GM21737 (cell line): ENCODE results near the gene HEATR5B.
"Not testable (repeated sequence)": the region's sequence is repeated elsewhere in the genome, so short reads cannot be mapped to it uniquely, and the experiment has no call there.

Experiments used
- ATAC-seq: cut with Tn5 transposase; IDR thresholded peaks from one replicate; pipeline ENCODE4 v1.9.1; 2021; ENCODE audit warnings: mild to moderate bottlenecking, moderate library complexity; ENCODE audit not compliant: unreplicated experiment

HEATR5B gene

DNA sequence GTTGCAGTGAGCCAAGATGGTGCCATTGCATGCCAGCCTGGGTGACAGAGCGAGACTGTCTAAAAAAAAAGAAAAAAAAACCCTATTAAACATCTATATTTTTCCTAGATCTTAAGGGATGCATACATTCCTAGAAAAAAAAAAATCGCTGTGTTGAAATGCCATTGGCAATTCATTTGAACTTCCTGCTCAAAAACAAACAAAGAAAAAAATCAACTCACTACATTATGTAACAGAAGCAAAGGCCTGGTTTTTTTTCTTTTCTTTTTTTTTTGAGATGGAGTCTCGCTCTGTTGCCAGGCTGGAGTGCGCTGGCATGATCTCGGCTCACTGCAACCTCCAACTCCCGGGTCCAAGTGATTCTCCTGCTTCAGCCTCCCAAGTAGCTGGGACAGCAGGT lies 96.2 kb downstream of the HEATR5B start:
- no peak for ATAC-seq

DNA sequence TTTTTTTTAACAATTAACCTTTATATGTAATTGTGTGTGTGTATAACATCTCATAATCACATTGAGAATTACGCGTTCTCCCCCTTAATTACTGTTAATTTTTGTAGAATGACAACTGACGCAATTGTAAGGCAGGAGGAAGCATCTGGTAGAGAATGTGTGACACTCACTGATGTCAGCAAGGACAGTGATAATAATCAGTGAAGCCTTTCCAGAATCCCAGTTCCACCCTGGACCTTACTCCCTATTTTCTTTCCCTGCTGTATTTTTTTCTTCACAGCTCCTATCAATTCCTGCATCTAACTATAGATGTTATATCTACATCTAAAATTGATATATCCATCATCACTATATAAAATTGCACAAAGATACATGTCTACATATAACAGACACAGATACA lies 101.7 kb downstream of the HEATR5B start:
- ATAC-seq, result no peak

DNA sequence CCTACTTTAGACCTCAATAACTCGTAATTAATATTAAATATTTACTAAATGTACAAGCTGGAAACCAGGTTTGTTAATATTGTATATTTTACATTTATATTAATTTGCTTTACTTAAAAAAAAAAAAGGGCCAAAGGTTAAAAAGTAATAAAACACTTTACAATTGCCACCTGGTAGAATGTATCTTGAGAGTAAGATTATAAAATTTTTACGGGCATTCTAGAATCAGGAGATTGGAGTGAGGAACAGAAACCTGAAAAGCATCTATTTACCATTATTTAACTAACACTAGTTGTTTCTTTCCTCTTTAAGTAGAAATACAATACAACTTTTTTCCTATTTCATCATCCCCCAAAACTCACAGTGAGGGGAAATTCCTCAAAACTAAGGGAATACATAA lies 102.3 kb downstream of the HEATR5B start:
- no peak for ATAC-seq

- ATAC-seq, result not testable (repeated sequence)
Measured at GRCh38 chr2:36979007-36979406, 105.2 kb downstream of the HEATR5B start.

GRCh38 chr2:36976065-36976464 lies 108.1 kb downstream of the HEATR5B start:
- no peak for ATAC-seq

- ATAC-seq, result no peak
Measured at GRCh38 chr2:36975306-36975705, 108.9 kb downstream of the HEATR5B start.

GRCh38 chr2:36973320-36973719 lies 110.9 kb downstream of the HEATR5B start:
- no peak for ATAC-seq

DNA sequence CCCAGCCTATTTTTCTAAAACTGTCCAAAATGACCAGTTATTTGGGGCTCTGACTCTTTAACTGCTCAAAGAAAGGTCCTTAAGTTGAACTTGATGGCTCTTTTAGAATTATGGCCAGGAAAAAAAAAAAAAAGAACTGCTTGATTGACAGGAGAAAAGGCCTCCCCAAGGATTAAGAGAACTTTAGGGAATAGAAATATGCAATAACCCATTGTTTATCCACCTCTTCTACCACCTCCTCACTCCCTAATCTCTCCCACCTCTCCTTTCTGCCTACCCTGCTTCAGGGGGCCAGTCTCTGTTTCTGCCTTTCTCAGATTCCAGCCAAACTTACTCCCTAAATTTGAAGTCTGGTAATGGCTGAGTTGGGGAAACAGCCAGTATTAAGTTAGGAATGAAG lies 112.2 kb downstream of the HEATR5B start:
- ATAC-seq, result no peak

DNA sequence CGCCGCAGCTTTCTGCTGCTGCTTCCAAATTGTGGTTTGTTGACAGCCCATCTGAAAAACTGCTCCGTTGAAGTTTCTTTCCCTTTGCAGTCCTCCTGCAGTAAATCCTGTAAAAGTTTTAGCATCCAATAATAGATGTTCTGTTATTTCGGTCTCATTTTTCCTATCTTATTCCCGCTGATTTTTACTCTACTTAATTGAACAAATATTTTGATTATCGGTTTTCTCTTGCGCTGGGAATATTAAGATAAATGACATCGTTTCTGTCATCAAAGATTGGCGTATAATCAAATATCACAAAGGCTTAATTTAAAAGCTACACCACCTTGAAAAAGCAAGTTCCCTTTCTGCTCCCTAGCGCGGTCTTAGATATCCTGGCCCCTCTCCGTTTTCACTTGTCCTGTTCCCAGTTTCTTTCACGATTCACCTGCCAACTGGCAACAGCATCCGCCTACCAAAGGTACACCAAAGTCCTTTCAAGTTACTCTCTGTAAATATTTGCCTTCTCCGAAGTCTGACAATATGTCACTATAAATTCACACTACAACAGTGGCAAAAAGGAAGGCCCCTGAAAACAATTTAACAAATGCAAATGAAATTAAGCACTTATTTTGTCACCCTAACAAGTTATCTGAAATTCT lies 116.8 kb downstream of the HEATR5B start:
- ATAC-seq, result no peak

DNA sequence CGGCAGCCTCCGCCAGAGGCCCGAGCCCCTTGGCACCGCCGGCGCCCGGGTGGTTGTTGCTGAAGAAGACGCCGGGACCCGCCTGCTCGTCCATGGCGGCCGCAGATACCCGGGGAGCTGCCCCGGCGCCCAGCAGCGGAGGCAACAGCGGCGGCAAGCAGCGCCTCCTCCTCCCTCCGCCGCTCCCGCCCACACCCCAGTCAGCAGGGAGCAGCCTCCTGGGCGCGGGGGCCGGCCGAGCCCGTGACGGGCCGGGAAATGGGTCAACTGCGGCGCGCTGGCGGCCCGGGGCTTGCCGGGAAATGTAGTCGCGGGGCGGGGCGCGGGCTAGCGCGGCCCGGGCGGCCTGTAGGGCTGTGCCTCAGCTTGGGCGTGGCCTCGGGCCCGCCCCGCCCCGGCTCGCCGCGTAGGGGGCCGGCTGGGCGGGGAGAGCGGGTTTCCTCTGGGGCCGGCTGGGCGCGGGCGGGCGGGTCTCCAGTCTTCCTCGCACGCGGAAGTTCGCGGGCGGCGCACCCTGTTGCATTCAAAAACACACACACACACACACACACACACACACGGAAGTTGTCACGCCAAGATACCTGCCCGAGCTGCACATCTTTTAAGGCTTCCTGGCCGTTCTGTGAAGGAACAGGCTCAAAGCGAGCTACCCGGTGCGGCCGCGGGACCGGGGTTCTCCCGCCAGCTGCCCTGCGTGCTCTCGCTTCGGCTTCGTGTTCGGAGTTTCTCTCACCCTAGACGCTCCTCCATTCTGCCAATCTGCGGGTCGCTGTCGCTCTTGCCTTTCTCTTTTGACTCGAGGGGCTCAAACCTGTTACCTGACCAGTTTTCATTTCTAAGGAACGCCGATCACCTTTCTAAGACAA lies 117.6 kb downstream of the HEATR5B start, which contains the start of gene STRN:
TSS of gene STRN (minus strand) at position 167 of the 866 bp plus-strand sequence. CDS start at position 94, 73 bp downstream.
- ATAC-seq, result peak; percentile 98

- peak; percentile 26 for ATAC-seq
Measured at GRCh38 chr2:36965751-36966369, 118.3 kb downstream of the HEATR5B start.

GRCh38 chr2:36965206-36965605 lies 119.0 kb downstream of the HEATR5B start:
- no peak for ATAC-seq

DNA sequence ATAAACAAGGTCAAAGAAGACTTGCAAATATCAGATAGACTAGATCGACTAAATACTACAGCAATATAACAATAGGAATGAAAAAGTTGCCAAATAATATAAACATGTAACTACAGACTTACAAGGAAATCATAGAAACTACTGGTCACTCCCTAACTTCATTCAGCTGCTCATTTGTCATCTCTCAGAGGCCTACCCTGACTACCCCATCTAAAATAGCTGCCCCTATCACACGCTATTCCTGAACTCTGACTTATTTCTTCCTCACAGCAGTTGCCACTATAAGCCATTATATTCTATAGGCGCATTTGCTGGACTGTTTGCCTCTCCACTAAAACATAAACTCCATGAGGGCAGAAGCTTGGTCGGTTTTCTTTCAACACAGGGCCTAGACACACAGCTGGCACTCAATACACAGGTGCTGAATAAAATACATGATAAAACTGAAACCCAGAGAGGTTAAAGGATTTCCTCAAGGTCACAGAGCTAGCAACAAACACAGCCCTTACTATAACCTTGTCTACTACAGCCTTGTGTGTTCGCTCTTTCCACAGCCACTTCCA lies 119.6 kb downstream of the HEATR5B start:
- no peak for ATAC-seq

DNA sequence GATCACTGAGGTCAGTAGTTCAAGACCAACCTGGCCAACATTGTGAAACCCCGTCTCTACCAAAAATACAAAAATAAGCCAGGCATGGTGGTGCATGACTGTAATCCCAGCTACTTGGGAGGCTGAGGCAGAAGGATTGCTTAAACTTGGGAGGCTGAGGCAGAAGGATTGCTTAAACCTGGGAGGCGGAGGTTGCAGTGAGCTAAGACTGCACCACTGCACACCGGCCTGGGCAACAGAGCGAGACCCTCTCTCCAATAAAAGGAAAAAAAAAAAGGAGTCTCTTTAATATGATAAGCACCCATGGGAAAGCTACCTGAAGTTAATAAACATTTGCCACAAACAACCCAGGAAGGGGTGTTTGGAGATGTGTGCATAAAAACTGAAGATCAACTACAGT lies 120.4 kb downstream of the HEATR5B start:
- no peak for ATAC-seq

DNA sequence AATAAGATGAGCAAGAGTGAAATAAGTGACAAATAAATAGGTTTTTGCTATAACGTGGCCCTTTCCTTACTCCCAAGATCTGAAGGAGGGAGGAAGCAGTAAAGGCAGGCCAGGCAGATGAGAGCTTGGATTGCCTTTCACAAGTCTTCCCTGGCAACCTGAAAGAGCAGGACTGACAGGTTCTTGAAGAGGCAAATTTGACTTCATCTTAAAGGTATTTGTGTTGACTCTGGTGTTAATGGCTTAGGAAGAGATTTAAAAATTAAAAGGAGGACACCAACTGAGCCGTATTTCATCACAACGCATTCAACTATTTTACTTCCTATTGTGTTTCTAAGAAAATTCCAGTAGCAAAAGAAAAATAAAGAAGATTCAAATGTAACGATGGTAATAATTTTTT lies 121.1 kb downstream of the HEATR5B start:
- ATAC-seq, result no peak

DNA sequence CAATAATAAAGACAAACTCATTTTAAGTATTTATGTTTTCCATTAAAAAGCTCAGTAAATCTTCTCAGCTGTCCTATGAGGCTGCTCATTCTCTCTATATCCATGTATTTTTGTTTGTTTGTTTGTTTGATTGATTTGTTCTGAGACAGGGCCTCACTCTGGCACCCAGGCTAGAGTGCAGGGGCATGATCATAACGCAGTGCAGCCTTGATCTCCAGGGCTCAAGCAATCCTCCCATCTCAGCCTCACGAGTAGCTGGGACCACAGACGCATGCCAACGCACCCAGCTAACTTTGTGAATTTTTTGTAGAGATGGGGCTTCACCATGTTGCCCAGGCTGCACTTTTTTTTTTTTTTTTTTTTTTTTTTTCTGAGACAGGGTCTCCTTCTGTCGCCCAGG lies 123.4 kb downstream of the HEATR5B start:
- no peak for ATAC-seq

DNA sequence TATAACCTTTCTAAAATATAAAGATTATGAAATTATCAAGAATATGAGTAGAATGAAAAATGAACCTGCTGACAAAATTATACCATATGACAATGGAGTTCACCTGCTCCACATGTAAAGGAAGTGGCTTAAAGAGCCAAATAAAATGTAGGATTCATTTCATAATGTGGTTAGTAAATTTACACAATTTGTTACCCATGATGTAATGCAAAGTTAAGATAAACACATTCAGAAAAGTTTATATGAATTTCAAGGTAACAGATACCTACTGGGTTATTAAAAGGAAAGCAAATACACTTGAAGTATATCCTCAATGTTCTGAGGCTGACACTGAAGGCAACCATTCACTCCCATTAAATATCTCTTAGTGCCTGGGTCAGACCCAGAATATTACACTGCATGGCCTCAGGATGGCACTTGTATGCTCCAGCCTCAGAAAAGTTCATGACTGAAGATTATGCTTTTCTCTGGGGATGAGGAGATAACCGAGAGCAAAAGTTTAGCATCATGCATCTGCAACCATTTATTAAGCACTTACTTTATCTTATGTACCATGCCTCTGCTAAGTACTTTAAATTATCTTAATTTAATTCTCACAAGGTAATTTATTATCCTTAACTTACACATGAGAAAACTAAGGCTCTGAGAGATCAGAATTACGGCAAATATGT lies 124.0 kb downstream of the HEATR5B start:
- ATAC-seq, result no peak

DNA sequence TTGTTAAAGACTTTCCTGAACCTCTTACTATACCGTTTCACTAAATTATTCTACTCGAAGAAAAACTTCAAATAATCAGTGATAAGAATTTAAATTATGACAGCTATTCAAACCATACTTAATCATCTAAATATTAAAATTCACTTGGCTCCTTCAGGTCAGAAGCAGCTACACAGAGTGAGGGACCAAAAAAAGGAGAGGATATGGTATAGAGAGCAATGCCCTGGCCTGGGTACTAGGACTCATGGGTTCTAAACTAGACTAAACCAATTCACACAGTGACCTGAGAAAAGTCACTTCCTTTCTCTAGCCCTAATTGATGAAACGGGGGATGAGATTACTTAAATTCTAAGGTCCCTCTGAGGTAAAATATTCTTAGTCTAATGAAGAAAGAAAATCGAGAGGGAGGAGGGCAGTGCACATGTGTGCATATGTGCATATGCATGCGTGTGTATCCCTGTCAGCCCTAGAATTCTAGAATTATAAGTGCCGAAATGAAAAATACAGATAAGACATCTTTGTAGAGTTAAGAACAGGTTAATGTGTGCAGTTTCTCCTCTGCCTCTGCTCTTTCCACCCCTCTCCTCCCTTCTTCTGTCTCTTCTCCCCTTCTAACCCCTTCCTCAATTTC lies 129.1 kb downstream of the HEATR5B start:
- no peak for ATAC-seq

DNA sequence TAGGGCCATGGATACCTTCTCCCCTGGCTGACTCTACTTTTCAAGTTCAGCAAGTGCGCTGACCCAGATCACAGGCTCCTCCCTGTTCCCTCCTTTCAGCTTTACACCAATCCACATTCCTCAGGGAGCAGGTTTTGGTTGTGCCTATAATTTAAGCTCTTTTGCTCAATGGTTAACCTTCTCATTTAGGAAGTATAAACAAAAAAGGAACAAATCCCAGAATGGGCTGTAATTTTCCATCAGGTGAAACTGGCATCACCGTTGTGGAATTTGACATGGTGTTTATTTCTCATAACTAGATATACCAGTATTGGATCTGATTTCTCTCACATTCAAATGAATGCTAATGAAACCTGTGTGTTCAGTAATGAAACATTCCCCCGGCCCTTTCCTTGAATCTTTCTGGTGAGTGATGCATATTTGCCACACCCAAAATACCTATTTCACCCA lies 131.4 kb downstream of the HEATR5B start:
- ATAC-seq, result no peak

DNA sequence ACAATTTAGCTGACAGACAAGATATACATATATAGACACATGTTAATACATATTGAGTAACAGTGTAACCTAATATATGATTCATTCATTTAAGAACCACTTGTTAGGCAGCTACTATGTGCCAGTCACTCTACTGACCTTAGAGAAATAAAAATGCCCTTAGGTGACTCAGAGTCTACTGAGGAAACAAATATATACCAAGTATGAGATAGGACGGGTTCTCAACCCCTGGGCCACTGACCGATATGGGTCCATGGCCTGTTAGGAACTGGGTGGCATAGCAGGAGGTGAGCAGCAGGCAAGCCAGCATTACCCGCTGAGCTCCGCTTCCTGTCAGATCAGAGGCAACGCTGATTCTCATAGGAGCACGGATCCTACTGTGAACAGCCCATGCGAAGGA lies 132.6 kb downstream of the HEATR5B start:
- no peak for ATAC-seq
